Spleen (tissue), 11 donors: ENCODE results near the gene MYO7A. TPM values are rescaled to one million over a fixed set of nuclear protein-coding genes. Genes with fewer than 3 reads are reported as not detected.

Experiments used
- DNase-seq: peaks from one replicate; pipeline ENCODE4 v3.0.0-alpha.2; 2020
- H3K27ac ChIP-seq, 8 donors: fragments of 200-600 bp; sonication (generic) in 7 of 8; 1 replicate in 4 of 8; 2 replicates in 4 of 8; pipeline versions ENCODE4 v1.5.0 to v1.8.0; 2016 to 2021; ENCODE audit warnings: inconsistent platforms in 4 of 8, mild to moderate bottlenecking in 4 of 8, moderate library complexity in 1 of 8
- H3K27me3 ChIP-seq, 7 donors: fragments of 200-600 bp; sonication (generic) in 6 of 7; replicated peaks in 1 of 7; 1 replicate in 4 of 7; 2 replicates in 3 of 7; pipeline versions ENCODE4 v1.5.0 to v1.8.0; 2016 to 2021; ENCODE audit warnings: inconsistent platforms in 3 of 7, mild to moderate bottlenecking in 1 of 7
- H3K36me3 ChIP-seq, 6 donors: fragments of 200-600 bp; sonication (generic) in 5 of 6; 1 replicate in 4 of 6; 2 replicates in 2 of 6; pipeline versions ENCODE4 v1.5.0 to v1.8.0; 2016 to 2021; ENCODE audit warnings: inconsistent platforms in 2 of 6
- H3K4me1 ChIP-seq, 6 donors: fragments of 200-600 bp; sonication (generic) in 5 of 6; 1 replicate in 3 of 6; 2 replicates in 3 of 6; pipeline versions ENCODE4 v1.5.0 to v1.8.0; 2016 to 2021; ENCODE audit warnings: inconsistent platforms in 3 of 6
- H3K4me3 ChIP-seq, 8 donors: fragments of 200-600 bp; sonication (generic) in 7 of 8; 1 replicate in 4 of 8; 2 replicates in 4 of 8; pipeline versions ENCODE4 v1.5.0 to v1.8.0; 2016 to 2021; ENCODE audit warnings: inconsistent platforms in 4 of 8, mild to moderate bottlenecking in 4 of 8, moderate library complexity in 2 of 8
- H3K9me3 ChIP-seq, 8 donors: fragments of 200-600 bp; sonication (generic) in 7 of 8; 1 replicate in 4 of 8; 2 replicates in 4 of 8; pipeline versions ENCODE4 v1.5.0 to v1.8.0; 2016 to 2021; ENCODE audit warnings: inconsistent platforms in 4 of 8
- CTCF ChIP-seq, 11 experiments: fragments of 200-600 bp in 7 of 11; fragments of 450-650 bp in 4 of 11; sonication (generic) in 4 of 11; IDR thresholded peaks in 8 of 11; conservative IDR thresholded peaks in 3 of 11; 1 replicate in 7 of 11; 2 replicates in 4 of 11; pipeline versions ENCODE4 v1.4.0 to v1.8.0; 2016 to 2021; ENCODE audit warnings: antibody characterized with exemption in 11 of 11, inconsistent platforms in 4 of 11, mild to moderate bottlenecking in 1 of 11
- POLR2A ChIP-seq, 3 donors: fragments of 450-650 bp; IDR thresholded peaks; one replicate each; pipeline ENCODE4 v1.5.1; 2017; ENCODE audit warnings: antibody characterized with exemption in 3 of 3, mild to moderate bottlenecking in 1 of 3
- POLR2AphosphoS5 ChIP-seq, 3 donors: sonication (generic); formaldehyde crosslinking; IDR thresholded peaks; one replicate each; pipeline ENCODE4 v1.5.1; 2017; ENCODE audit warnings: antibody characterized with exemption in 3 of 3
- WGBS, 5 donors: extraction: QIAGEN DNeasy Blood & Tissue Kit in 3 of 5; methylation state at CpG; one replicate each; pipeline versions ENCODE4 v1.1.5 to v1.1.7; 2013 to 2018; 5-methylcytosine and 5-hydroxymethylcytosine counted together
- intact Hi-C: fragments of 100-400 bp; cut with DNase I; formaldehyde crosslinking; loops from one replicate; pipeline ENCODE4 v1.15.0; 2023; ENCODE audit warnings: low total_unique reads
- polyA plus RNA-seq, 3 donors: library from polyadenylated mRNA; stranded (reverse); fragments of 200-250 nt; gene quantifications; one replicate each; pipeline ENCODE4 v1.2.1, GENCODE V29; 2013
- total RNA-seq, 7 donors: library from RNA; depleted of rRNA in 3 of 7; stranded (reverse); fragments of >200 nt in 3 of 7; fragmentation: NEBNext Ultra II Directional in 4 of 7; extraction: Animal tissue kit (Norgen Biotek cat#: 25700) in 4 of 7; gene quantifications; one replicate each; pipeline versions ENCODE4 v1.1.0 to v1.2.1, GENCODE V29; 2016 to 2021
- donor health status: healthy with polysubstance abuse.
- donor health status: DM: no; HTN: no; CAD: no; lungs with moderate emphysema.
- donor health status: DM: no; HTN: no; CAD: no.
- donor health status: Bipolar disorder and iron deficiency.
- donor health status: healthy.
- donor health status: DM: no; HTN: no; CAD: no.
- donor health status: DM: yes; HTN: yes; CAD: no.

Gene MYO7A
- total and polyA plus RNA-seq, 10 donors: 3.5 to 147 (median 33.0) TPM

DNA sequence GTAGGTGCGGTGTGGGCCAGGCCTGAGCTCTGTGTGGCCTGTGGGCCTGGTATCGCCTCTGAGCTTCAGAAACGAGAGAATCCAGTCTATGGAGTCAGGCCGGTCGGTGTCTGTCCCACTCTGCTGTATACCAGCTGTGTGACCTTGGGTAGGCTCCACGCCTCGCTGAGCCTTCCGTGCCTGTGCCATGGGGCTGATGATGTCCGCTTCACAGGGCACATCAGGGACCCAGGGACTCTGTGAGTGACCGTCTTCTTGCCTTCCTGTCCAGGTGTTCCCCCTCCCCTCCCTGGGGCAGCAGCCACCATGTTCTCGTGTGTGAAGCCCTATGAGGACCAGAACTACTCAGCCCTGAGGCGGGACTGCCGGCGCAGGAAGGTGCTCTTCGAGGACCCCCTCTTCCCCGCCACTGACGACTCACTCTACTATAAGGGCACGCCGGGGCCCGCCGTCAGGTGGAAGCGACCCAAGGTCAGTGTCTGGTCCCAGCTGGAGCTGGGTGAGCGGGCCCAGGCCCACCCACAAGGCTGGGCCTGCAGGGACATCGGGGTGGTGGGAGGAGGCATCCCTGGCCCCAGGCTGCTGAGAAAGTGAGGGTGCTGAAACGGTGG is 43.4 kb upstream of the MYO7A start:
- peak in 1 of 3 donors; percentile 19 for TF ChIP-seq POLR2AphosphoS5 (IDR thresholded peaks at IDR 0.05)
- TF ChIP-seq POLR2A (IDR thresholded peaks at IDR 0.05): no peak
- H3K4me3 ChIP-seq: no peak overlapping the region
- H3K4me1 ChIP-seq: peaks cover 10 to 59% (median 25%) of the 10 kb centered on the region in 6 donors
- 72 to 96% (median 87%) methylated on average over 21 to 25 of the region's 25 CpGs for WGBS, 5 donors
- peak; percentile 76 for DNase-seq
- no peaks in the 10 kb centered on the region for H3K27me3 ChIP-seq
- no peaks in the 10 kb centered on the region for H3K36me3 ChIP-seq
- intact Hi-C loops: no loop called here
- H3K9me3 ChIP-seq: no peaks in the 10 kb centered on the region
- H3K27ac ChIP-seq: peak overlapping the region in 1 of 8 donors; percentile 31

DNA sequence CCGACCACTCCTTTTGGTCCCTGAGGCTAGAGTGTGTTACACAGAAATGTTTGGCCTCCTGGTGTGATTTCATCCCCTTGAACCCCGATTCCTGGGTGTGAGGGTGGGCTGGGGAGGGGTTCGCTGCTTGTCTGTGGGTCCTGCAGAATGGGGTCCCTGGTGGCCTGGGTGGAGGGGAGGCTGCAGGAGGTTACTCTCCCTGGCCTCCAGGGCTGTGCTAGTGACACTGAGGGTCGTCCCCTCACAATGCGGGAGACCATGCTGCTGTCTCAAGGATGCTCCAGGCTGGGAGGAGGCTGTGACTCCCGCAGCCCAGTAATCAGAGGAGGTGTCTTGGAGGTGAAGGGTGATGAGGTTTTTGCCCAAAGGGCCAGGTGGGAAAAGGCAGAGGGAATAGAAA is 42.4 kb upstream of the MYO7A start:
- Histone ChIP-seq H3K27ac (no peak overlapping the region), H3K9me3 (no peaks in the 10 kb centered on the region), H3K4me1 (peaks cover 10 to 61% (median 25%) of the 10 kb centered on the region in 6 donors), H3K27me3 (no peaks in the 10 kb centered on the region), H3K4me3 (no peak overlapping the region), H3K36me3 (no peaks in the 10 kb centered on the region)
- TF ChIP-seq CTCF (IDR thresholded peaks at IDR 0.05 in 8 of 11, conservative IDR thresholded peaks at IDR 0.05 in 3 of 11) (no peak), POLR2AphosphoS5 (IDR thresholded peaks at IDR 0.05) (no peak), POLR2A (IDR thresholded peaks at IDR 0.05) (no peak)
- 82 to 94% (median 92%) methylated on average over 6 of the region's 6 CpGs for WGBS, 5 donors
- peak; percentile 38 for DNase-seq
- intact Hi-C loops: no loop called here

DNA sequence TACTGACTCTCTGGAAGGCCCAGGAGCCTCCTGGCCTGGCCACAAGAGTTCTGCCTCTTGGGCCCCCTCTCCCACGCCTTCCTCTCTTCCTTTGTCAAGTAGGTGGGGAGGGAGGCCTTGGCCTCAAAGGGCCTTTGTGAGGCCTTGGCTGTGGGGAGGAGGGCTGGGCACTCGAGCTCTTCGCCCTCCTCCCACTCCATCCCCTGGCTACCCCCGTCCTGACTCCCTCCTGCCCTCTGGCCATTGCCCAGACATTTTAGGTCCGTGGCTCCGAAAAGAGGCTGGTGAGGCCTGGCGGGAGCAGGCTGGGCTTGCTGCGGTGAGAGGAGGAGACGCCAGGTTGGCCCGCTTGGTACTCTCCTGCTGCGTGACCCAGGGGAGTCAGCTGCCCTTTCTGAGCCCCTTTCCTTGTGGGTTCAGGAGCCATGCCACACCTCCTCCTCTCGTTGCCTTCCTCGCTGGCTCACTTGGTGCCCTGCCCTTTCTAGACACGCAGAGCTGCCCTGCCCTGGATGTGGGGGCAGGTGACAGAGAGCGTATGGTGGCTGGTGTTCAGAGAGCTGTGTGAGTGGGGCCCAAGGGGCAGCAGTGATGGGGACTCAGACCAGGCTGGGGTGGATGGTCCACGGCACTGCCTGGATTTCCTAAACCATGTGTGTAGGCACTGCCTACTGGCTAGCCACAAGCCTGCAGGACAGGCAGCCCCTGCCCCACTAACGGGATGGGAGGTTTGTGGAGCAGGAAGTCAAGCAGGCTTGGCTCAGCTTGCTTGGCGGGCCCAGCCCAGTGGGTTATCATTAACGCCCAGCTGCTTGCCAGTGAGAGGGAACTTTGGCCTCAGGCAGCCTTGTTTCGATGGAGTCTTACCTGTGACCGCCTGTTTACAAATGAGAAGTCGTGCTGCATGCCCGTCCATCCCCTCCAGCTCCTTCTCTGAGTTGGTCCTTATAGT is 41.2 kb upstream of the MYO7A start:
- no peaks in the 10 kb centered on the region for H3K36me3 ChIP-seq
- no peaks in the 10 kb centered on the region for H3K9me3 ChIP-seq
- no peaks in the 10 kb centered on the region for H3K27me3 ChIP-seq
- H3K27ac ChIP-seq: peak overlapping the region in 1 of 8 donors; percentile 7
- peak; percentile 70 for DNase-seq
- WGBS, 5 donors: 73 to 84% (median 78%) methylated on average over 23 of the region's 23 CpGs
- no peak overlapping the region for H3K4me3 ChIP-seq
- TF ChIP-seq CTCF (IDR thresholded peaks at IDR 0.05 in 8 of 11, conservative IDR thresholded peaks at IDR 0.05 in 3 of 11) (no peak), POLR2AphosphoS5 (IDR thresholded peaks at IDR 0.05) (no peak), POLR2A (IDR thresholded peaks at IDR 0.05) (no peak)
- intact Hi-C loops: no loop called here
- H3K4me1 ChIP-seq: peaks cover 10 to 65% (median 27%) of the 10 kb centered on the region in 6 donors

- no peak overlapping the region for H3K27ac ChIP-seq
- no peaks in the 10 kb centered on the region for H3K27me3 ChIP-seq
- DNase-seq: peak; percentile 41
- peaks cover 4 to 55% (median 18%) of the 10 kb centered on the region in 6 donors for H3K4me1 ChIP-seq
- TF ChIP-seq POLR2AphosphoS5 (IDR thresholded peaks at IDR 0.05): no peak
- TF ChIP-seq POLR2A (IDR thresholded peaks at IDR 0.05): no peak
- no peak for TF ChIP-seq CTCF (IDR thresholded peaks at IDR 0.05 in 8 of 11, conservative IDR thresholded peaks at IDR 0.05 in 3 of 11)
- no peaks in the 10 kb centered on the region for H3K36me3 ChIP-seq
- intact Hi-C loops: no loop called here
- no peak overlapping the region for H3K4me3 ChIP-seq
- H3K9me3 ChIP-seq: no peaks in the 10 kb centered on the region
- 91 to 98% (median 95%) methylated on average over 9 of the region's 9 CpGs for WGBS, 5 donors
These were observed 40.3 kb upstream of the MYO7A start for GRCh38 chr11:77087723-77088225.
